SK-N-SH (cell line): ENCODE measurements around the gene TASOR2. TPM values are rescaled to one million over a fixed set of nuclear protein-coding genes. Genes with fewer than 3 reads are reported as not detected.

Source experiments
- CTCF ChIA-PET: fragments of 300-600, 350-600 bp; formaldehyde crosslinking; extraction: SDS; loops from one replicate; lab custom pipeline; 2021; lab: Yijun Ruan, JAX
- POLR2A ChIA-PET: fragments of 350-600 bp; sonication (Branson Sonifier 250); formaldehyde crosslinking; extraction: SDS; loops from one replicate; lab custom pipeline; 2020; ENCODE audit warnings: antibody characterized with exemption, inconsistent platforms; lab: Yijun Ruan, JAX
- DNase-seq: peaks from one replicate; pipeline ENCODE4 v3.0.0; 2012
- H2AFZ ChIP-seq: fragments of 200-600 bp; sonication (generic); 2 replicates; pipeline ENCODE4 v1.8.1; 2016; ENCODE audit warnings: antibody characterized with exemption, mild to moderate bottlenecking, low read depth
- H3F3A ChIP-seq: fragments of 200-600 bp; sonication (generic); replicated peaks from 2 replicates; pipeline ENCODE3; 2016; ENCODE audit warnings: antibody characterized with exemption, mild to moderate bottlenecking; ENCODE audit not compliant: insufficient read depth
- H3K27ac ChIP-seq, 2 experiments: fragments of 200-500 bp in 1 of 2; fragments of 200-600 bp in 1 of 2; sonication (Bioruptor generic) in 1 of 2; sonication (generic), shearing (Covaris generic) in 1 of 2; 2 replicates each; pipeline versions ENCODE4 v1.5.1 to v1.6.1; 2014 to 2016; ENCODE audit warnings: low read depth in 2 of 2, inconsistent platforms in 1 of 2, low read length in 1 of 2, mild to moderate bottlenecking in 1 of 2, mixed read lengths in 1 of 2
- H3K27me3 ChIP-seq: fragments of 200-600 bp; sonication (generic), shearing (Covaris generic); 2 replicates; pipeline ENCODE4 v1.6.1; 2016; ENCODE audit warnings: mixed run types; ENCODE audit not compliant: insufficient read depth
- H3K36me3 ChIP-seq, 2 experiments: fragments of 200-500 bp in 1 of 2; fragments of 200-600 bp in 1 of 2; sonication (Bioruptor generic) in 1 of 2; sonication (generic) in 1 of 2; replicated peaks in 1 of 2; 2 replicates each; pipeline versions ENCODE3 to v1.5.1; 2014 to 2016; ENCODE audit warnings: low read length in 1 of 2, mild to moderate bottlenecking in 1 of 2; ENCODE audit not compliant: insufficient read depth in 2 of 2, control insufficient read depth in 1 of 2
- H3K4me1 ChIP-seq, 2 experiments: fragments of 200-500 bp in 1 of 2; fragments of 200-600 bp in 1 of 2; sonication (Bioruptor generic) in 1 of 2; sonication (generic), shearing (Covaris generic) in 1 of 2; 2 replicates each; pipeline versions ENCODE4 v1.5.1 to v1.6.1; 2014 to 2016; ENCODE audit warnings: low read depth in 1 of 2, low read length in 1 of 2, mixed run types in 1 of 2; ENCODE audit not compliant: insufficient read depth in 2 of 2, control insufficient read depth in 1 of 2
- H3K4me2 ChIP-seq: fragments of 200-600 bp; sonication (generic), shearing (Covaris generic); 2 replicates; pipeline ENCODE4 v1.6.1; 2017; ENCODE audit warnings: mixed run types
- H3K4me3 ChIP-seq, 2 experiments: fragments of 200-500 bp in 1 of 2; fragments of 200-600 bp in 1 of 2; sonication (Bioruptor generic) in 1 of 2; sonication (generic), shearing (Covaris generic) in 1 of 2; 2 replicates each; pipeline versions ENCODE4 v1.5.1 to v1.8.1; 2014 to 2016; ENCODE audit warnings: low read depth in 2 of 2, inconsistent platforms in 1 of 2, low read length in 1 of 2, mild to moderate bottlenecking in 1 of 2, mixed read lengths in 1 of 2, moderate library complexity in 1 of 2
- H3K79me2 ChIP-seq: fragments of 200-600 bp; sonication (generic); 2 replicates; pipeline ENCODE4 v1.8.1; 2017; ENCODE audit warnings: mild to moderate bottlenecking; ENCODE audit not compliant: insufficient read depth
- H3K9ac ChIP-seq: fragments of 200-600 bp; sonication (generic); 2 replicates; pipeline ENCODE4 v1.6.1; 2017; ENCODE audit warnings: mixed run types
- H3K9me2 ChIP-seq: fragments of 200-600 bp; sonication (generic); 2 replicates; pipeline ENCODE4 v1.6.1; 2017; ENCODE audit warnings: mixed run types
- H3K9me3 ChIP-seq: fragments of 200-600 bp; sonication (generic); 2 replicates; pipeline ENCODE4 v1.6.1; 2017; ENCODE audit warnings: mixed run types, mild to moderate bottlenecking, moderate library complexity
- H4K20me1 ChIP-seq: fragments of 200-600 bp; sonication (generic); 2 replicates; pipeline ENCODE4 v1.6.1; 2017; ENCODE audit warnings: mild to moderate bottlenecking, mixed run types; ENCODE audit not compliant: insufficient read depth
- ELF1 ChIP-seq: IDR thresholded peaks from 2 replicates; pipeline ENCODE4 v1.4.0; 2012
- EZH2phosphoT487 ChIP-seq: fragments of 200-600 bp; sonication (generic); IDR thresholded peaks from 2 replicates; pipeline ENCODE4 v1.6.1; 2017; ENCODE audit warnings: low read depth, mixed run types, mild to moderate bottlenecking, antibody characterized with exemption, moderate library complexity, borderline replicate concordance
- FOSL2 ChIP-seq: IDR thresholded peaks from 2 replicates; pipeline ENCODE4 v1.4.0; 2012; ENCODE audit warnings: low read depth, mild to moderate bottlenecking, moderate library complexity, borderline replicate concordance
- FOXJ3 ChIP-seq: sonication (generic); formaldehyde crosslinking; IDR thresholded peaks from 2 replicates; pipeline ENCODE4 v1.5.1; 2020; ENCODE audit warnings: mild to moderate bottlenecking, missing genetic modification reagents
- FOXM1 ChIP-seq: IDR thresholded peaks from 2 replicates; pipeline ENCODE4 v1.4.0; 2012; ENCODE audit warnings: low read depth, mild to moderate bottlenecking
- GABPA ChIP-seq: IDR thresholded peaks from 2 replicates; pipeline ENCODE4 v1.4.0; 2012; ENCODE audit warnings: low read depth, mild to moderate bottlenecking
- NFIC ChIP-seq: IDR thresholded peaks from 2 replicates; pipeline ENCODE4 v1.4.0; 2012; ENCODE audit warnings: borderline replicate concordance
- NRF1 ChIP-seq: IDR thresholded peaks from 2 replicates; pipeline ENCODE4 v1.6.1; 2012; ENCODE audit warnings: low read depth, mild to moderate bottlenecking, low read length
- PBX3 ChIP-seq: IDR thresholded peaks from 2 replicates; pipeline ENCODE4; 2012
- POLR2AphosphoS5 ChIP-seq: IDR thresholded peaks from 2 replicates; pipeline ENCODE4 v1.6.1; 2012; ENCODE audit warnings: low read depth, low read length
- RAD21 ChIP-seq: IDR thresholded peaks from 2 replicates; pipeline ENCODE4 v1.6.1; 2012; ENCODE audit warnings: mild to moderate bottlenecking, low read length
- RXRA ChIP-seq: IDR thresholded peaks from 2 replicates; pipeline ENCODE4 v1.4.0; 2012; ENCODE audit warnings: low read depth, mild to moderate bottlenecking, borderline replicate concordance
- SIN3A ChIP-seq: IDR thresholded peaks from 2 replicates; pipeline ENCODE4 v1.6.1; 2012; ENCODE audit warnings: low read depth, mild to moderate bottlenecking, low read length, moderate library complexity, borderline replicate concordance
- TAF1 ChIP-seq: IDR thresholded peaks from 2 replicates; pipeline ENCODE4 v1.6.1; 2012; ENCODE audit warnings: low read depth, mild to moderate bottlenecking, low read length, moderate library complexity, borderline replicate concordance
- TCF12 ChIP-seq: IDR thresholded peaks from 2 replicates; pipeline ENCODE4 v1.4.0; 2012
- ZBTB33 ChIP-seq: IDR thresholded peaks from 2 replicates; pipeline ENCODE4 v1.4.0; 2012; ENCODE audit warnings: low read depth, borderline replicate concordance
- WGBS: methylation state at CpG from one replicate; pipeline ENCODE4 v1.1.6; 2017; ENCODE audit warnings: low lambda C conversion rate; 5-methylcytosine and 5-hydroxymethylcytosine counted together
- polyA plus RNA-seq, 3 experiments: library from polyadenylated mRNA; depleted of rRNA; stranded (reverse); fragments of >200 nt; gene quantifications; 2 replicates each; pipeline ENCODE4 v1.2.3, GENCODE V29; 2012

TASOR2 gene
- polyA plus RNA-seq, 1 of the 3 experiments (the other 2 are of a cell fraction): 21.2 TPM

GRCh38 chr10:5647507-5648240 lies 37.0 kb upstream of the TASOR2 start:
- 92% methylated on average over 11 of the region's 11 CpGs for WGBS
- no peak for DNase-seq
- TF ChIP-seq FOXM1 (no peak), ELF1 (no peak), TCF12 (no peak), TAF1 (no peak), PBX3 (no peak), NFIC (no peak), RXRA (no peak), ZBTB33 (no peak), POLR2AphosphoS5 (no peak), NRF1 (no peak), EZH2phosphoT487 (no peak), GABPA (no peak), SIN3A (no peak), RAD21 (no peak), FOSL2 (no peak), FOXJ3 (CRISPR knock-in tag) (no peak)
- Histone ChIP-seq H3K9me3 (no peaks in the 10 kb centered on the region), H3K36me3 (peaks cover 0 to 17% of the 10 kb centered on the region in 2 experiments), H3F3A (no peaks in the 10 kb centered on the region), H3K4me3 (no peak overlapping the region), H4K20me1 (no peaks in the 10 kb centered on the region), H3K79me2 (no peaks in the 10 kb centered on the region), H3K9ac (no peak overlapping the region), H3K4me1 (no peaks in the 10 kb centered on the region; a peak in 1 of 4 replicates), H2AFZ (no peak overlapping the region), H3K27me3 (no peaks in the 10 kb centered on the region), H3K4me2 (no peak overlapping the region), H3K9me2 (no peaks in the 10 kb centered on the region), H3K27ac (no peak overlapping the region)
- POLR2A ChIA-PET: no interaction called here
- CTCF ChIA-PET: interaction anchor here (5.0 kb wide), 1 partner anchor 25 kb away, joined by 17 read pairs; no protein-coding TSS in a partner anchor
